Astrocyte of the cerebellum (primary cell): ENCODE results near the gene NOVA2.
"Not testable (repeated sequence)": the region's sequence is repeated elsewhere in the genome, so short reads cannot be mapped to it uniquely, and the experiment has no call there.

ENCODE experiments used
- DNase-seq: peaks from one replicate; pipeline ENCODE4 v3.0.0-alpha.2; 2011; ENCODE audit warnings: low read depth
- H3K4me3 ChIP-seq: 2 replicates; pipeline ENCODE4 v1.5.1; 2011; ENCODE audit warnings: mild to moderate bottlenecking, low read depth, low read length, moderate library complexity
- in situ Hi-C: cut with HindIII; loops from 2 replicates; pipeline ENCODE4 v1.10.0; 2017; ENCODE audit warnings: low sequenced_read_pairs
- TF ChIP-seq, protein P1 (sequence below): IDR thresholded peaks from 2 replicates; pipeline ENCODE4 v1.5.1; 2012; ENCODE audit warnings: low read length, low read depth, moderate library complexity, mild to moderate bottlenecking; ENCODE audit errors: missing control alignments

The NOVA2 gene

GRCh38 chr19:45899919-45900589 lies 73.6 kb downstream of the NOVA2 start:
- TF ChIP-seq, protein P1, sequence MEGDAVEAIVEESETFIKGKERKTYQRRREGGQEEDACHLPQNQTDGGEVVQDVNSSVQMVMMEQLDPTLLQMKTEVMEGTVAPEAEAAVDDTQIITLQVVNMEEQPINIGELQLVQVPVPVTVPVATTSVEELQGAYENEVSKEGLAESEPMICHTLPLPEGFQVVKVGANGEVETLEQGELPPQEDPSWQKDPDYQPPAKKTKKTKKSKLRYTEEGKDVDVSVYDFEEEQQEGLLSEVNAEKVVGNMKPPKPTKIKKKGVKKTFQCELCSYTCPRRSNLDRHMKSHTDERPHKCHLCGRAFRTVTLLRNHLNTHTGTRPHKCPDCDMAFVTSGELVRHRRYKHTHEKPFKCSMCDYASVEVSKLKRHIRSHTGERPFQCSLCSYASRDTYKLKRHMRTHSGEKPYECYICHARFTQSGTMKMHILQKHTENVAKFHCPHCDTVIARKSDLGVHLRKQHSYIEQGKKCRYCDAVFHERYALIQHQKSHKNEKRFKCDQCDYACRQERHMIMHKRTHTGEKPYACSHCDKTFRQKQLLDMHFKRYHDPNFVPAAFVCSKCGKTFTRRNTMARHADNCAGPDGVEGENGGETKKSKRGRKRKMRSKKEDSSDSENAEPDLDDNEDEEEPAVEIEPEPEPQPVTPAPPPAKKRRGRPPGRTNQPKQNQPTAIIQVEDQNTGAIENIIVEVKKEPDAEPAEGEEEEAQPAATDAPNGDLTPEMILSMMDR, result no peak
- DNase-seq, result no peak
- in situ Hi-C loops, result no loop called here
- H3K4me3 ChIP-seq, result no peak overlapping the region

GRCh38 chr19:45899253-45899652 lies 74.4 kb downstream of the NOVA2 start:
- in situ Hi-C loops, result no loop called here
- no peak for DNase-seq
- TF ChIP-seq, protein P1, result no peak
- no peak overlapping the region for H3K4me3 ChIP-seq

- H3K4me3 ChIP-seq, result no peak overlapping the region
- no peak for DNase-seq
- TF ChIP-seq, protein P1, result no peak
- in situ Hi-C loops, result no loop called here
These were observed 76.3 kb downstream of the NOVA2 start for GRCh38 chr19:45897261-45897812.

- DNase-seq, H3K4me3 ChIP-seq, in situ Hi-C loops: not testable (repeated sequence)
These were observed 77.6 kb downstream of the NOVA2 start for GRCh38 chr19:45895983-45896599.

DNA sequence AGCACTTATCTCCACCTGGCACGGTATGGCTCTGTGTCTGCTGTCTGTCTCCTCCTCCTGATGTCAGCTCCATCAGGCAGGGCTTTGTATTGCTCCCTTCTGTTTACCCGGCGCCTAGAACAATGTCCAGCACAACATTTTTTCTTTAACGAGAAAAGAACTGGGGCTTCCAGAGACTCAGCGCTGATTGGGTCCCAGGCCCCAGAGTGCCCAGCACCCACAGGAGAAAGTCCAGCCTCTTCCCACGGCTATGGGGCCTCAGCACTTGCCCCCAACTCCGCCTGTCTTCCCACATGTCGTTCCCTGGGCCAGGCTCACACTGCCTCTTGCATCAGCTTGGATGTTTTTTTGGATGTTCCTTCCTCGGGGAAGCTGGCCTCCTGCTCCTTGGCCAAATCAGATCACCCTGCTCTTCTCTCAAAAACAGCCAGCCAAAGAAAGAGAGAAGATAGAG lies 78.1 kb downstream of the NOVA2 start:
- DNase-seq, result no peak
- H3K4me3 ChIP-seq, result no peak overlapping the region
- in situ Hi-C loops, result no loop called here
- TF ChIP-seq, protein P1, result no peak

- no peak for DNase-seq
- TF ChIP-seq, protein P1, result no peak
- in situ Hi-C loops, result no loop called here
- no peak overlapping the region for H3K4me3 ChIP-seq
These were observed 82.8 kb downstream of the NOVA2 start for GRCh38 chr19:45890877-45891276.
